ENCODE results near the gene ZER1. TPM values are rescaled to one million over a fixed set of nuclear protein-coding genes. Genes with fewer than 3 reads are reported as not detected.
"Not testable (repeated sequence)": the region's sequence is repeated elsewhere in the genome, so short reads cannot be mapped to it uniquely, and the experiment has no call there.

Gene ZER1
- total RNA-seq, 2 experiments from 2014 or later: 17.7 to 18.2 TPM

GRCh38 chr9:128702445-128702948, 69.2 kb downstream of the ZER1 start, which contains the start of gene PKN3:
TSS of gene PKN3 (plus strand) at chr9:128702503. CDS start at chr9:128702916, 413 bp downstream.
- H3K36me3 Mint-ChIP-seq: no peaks in the 10 kb centered on the region
- no peaks in the 10 kb centered on the region for H3K27me3 Mint-ChIP-seq
- peaks cover 12% of the 10 kb centered on the region for H3K4me1 Mint-ChIP-seq
- CTCF ChIA-PET: interaction anchor here (0.5 to 3.3 kb wide), 27 partner anchors 9 to 282 kb away, joined by 3 to 44 read pairs (median 4); partner anchors contain the start of genes CERCAM, DYNC2I2, ENDOG and KYAT1
- H3K4me3 Mint-ChIP-seq: peak within 1 kb of the TSS; percentile 75
- ATAC-seq: peak; percentile 93
- no peaks in the 10 kb centered on the region for H3K9me3 Mint-ChIP-seq (ENCODE audit: low read depth)
- H3K27ac Mint-ChIP-seq: peak within 1 kb of the TSS; percentile 59
- DNase-seq: peak; percentile 92

DNA sequence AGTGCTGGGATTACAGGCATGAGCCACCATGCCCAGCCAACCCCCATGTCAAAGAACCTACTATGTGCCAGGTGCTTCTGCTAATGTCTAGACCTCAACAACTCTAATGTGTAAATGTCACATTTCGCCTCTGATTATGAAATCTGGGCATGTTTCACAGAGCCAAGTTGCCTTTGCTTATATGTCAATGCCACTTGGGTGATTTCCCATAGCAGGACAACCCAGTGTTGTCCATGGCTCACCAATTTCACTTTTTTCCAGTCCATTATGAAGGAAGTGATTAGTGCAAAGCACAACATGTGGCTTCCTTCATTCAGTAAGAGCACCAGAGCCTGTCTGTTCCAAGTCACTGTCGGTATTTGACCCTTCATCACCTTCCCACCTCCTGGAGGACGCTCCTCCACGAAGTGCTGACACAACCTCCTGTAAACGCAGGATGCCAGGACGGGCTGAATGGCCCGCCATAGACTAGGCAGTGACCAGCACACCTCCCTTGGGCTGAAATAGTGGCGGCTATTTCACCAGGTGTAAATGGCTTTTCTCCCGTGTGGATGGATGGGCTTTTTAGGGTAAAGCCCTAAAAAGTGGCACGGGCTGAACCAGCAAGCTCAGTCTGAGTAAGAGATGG, 70.4 kb downstream of the ZER1 start:
- no peak for ATAC-seq
- CTCF ChIA-PET: interaction anchor here (0.7 to 3.3 kb wide), 8 partner anchors 10 to 263 kb away, joined by 3 to 44 read pairs (median 6); partner anchors contain the start of genes ENDOG, SET and ZDHHC12
- Mint-ChIP-seq H3K9me3 (ENCODE audit: low read depth) (no peaks in the 10 kb centered on the region), H3K36me3 (peaks cover 5% of the 10 kb centered on the region), H3K27me3 (no peaks in the 10 kb centered on the region), H3K4me1 (peaks cover 12% of the 10 kb centered on the region), H3K27ac (no peak overlapping the region), H3K4me3 (peak overlapping the region; percentile 42)
- no peak for DNase-seq

DNA sequence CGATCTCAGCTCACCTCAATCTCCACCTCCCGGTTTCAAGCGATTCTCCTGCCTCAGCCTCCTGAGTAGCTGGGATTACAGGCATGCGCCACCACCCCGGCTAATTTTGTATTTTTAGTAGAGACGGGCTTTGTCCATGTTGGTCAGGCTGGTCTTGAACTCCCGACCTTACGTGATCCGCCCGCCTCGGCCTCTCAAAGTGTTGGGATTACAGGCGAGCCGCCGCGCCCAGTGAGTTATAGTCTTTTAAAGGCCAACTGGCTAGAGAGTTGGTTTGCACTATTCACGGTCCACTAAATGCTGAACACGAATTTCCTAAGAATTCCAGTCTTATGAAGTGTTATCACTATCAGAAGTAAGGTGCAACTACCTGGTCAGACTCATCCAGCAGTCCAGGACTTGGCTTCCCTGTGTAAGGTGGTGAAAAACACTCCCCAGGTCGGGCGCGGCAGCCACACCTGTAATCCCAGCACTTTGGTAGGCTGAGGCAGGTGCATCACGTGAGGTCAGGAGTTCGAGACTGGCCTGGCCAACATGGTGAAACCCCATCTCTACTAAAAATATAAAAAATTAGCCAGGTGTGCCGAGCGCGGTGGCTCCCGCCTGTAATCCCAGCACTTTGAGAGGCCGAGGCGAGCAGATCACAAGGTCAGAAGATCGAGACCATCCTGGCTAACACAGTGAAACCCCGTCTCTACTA, 72.5 kb downstream of the ZER1 start:
- not testable (repeated sequence) for H3K4me3 Mint-ChIP-seq; DNase-seq; H3K9me3 Mint-ChIP-seq (ENCODE audit: low read depth); H3K27ac Mint-ChIP-seq; H3K27me3 Mint-ChIP-seq; ATAC-seq
- Mint-ChIP-seq H3K4me1 (peaks cover 14% of the 10 kb centered on the region), H3K36me3 (peaks cover 21% of the 10 kb centered on the region)
- CTCF ChIA-PET: interaction anchor here (1.4 to 3.3 kb wide), 2 partner anchors 8 to 15 kb away, joined by 4 to 44 read pairs; partner anchors contain the start of gene SET

DNA sequence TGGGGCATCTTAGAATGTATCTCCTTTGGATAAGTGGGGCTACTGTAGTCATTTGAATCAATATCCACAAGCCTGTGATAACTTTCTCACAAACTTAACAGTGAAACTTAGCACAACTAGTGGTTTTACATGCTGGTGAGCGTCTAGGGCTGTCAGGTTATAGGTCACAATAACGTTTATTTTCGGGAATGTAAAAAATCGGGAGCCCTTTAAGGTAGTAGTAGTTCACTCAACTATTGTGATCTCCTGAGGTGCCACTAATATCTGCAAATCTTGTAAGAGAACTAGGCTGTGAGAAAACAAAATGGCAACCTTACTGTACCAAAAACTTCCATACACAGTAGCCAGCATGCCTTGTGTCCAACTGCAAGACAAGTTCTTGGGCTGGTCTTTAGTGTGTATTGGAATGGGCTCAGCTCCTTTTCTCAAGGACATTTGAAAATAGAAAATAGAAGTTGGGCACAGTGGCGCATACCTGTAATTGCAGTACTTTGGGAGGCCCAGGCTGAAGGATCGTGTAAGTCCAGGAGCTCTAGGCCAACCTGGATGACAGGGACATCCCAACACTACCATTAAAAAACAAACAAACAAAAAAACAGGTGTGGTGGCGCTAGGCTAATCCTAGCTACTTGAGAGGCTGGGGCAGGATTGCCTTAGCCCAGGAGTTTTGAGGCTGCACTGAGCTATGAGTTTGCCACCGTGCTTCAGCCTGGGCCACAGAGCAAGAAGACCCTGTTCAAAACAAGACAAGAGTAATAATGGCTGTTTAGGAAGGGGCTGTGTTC, 74.6 kb downstream of the ZER1 start:
- Mint-ChIP-seq H3K4me3 (no peak overlapping the region), H3K27ac (no peak overlapping the region), H3K9me3 (ENCODE audit: low read depth) (no peaks in the 10 kb centered on the region), H3K4me1 (peaks cover 23% of the 10 kb centered on the region), H3K36me3 (peaks cover 36% of the 10 kb centered on the region), H3K27me3 (no peaks in the 10 kb centered on the region)
- CTCF ChIA-PET: interaction anchor here (0.7 to 2.4 kb wide), 2 partner anchors 12 to 165 kb away, joined by 4 to 5 read pairs; no protein-coding TSS in a partner anchor
- DNase-seq (no peak), ATAC-seq (no peak)

GRCh38 chr9:128694344-128694743, 77.4 kb downstream of the ZER1 start:
- ATAC-seq: no peak
- peaks cover 50% of the 10 kb centered on the region for H3K36me3 Mint-ChIP-seq
- no peak for DNase-seq
- H3K27me3 Mint-ChIP-seq: no peaks in the 10 kb centered on the region
- CTCF ChIA-PET: no interaction called here
- no peak overlapping the region for H3K4me3 Mint-ChIP-seq
- no peaks in the 10 kb centered on the region for H3K9me3 Mint-ChIP-seq (ENCODE audit: low read depth)
- H3K4me1 Mint-ChIP-seq: peaks cover 26% of the 10 kb centered on the region
- H3K27ac Mint-ChIP-seq: no peak overlapping the region

- CTCF ChIA-PET: interaction anchor here (2.0 to 5.5 kb wide), 2 partner anchors 7 to 10 kb away, joined by 4 to 44 read pairs; partner anchors contain the start of gene PKN3
- H3K4me3 Mint-ChIP-seq; H3K27me3 Mint-ChIP-seq; H3K9me3 Mint-ChIP-seq (ENCODE audit: low read depth); ATAC-seq; DNase-seq; H3K27ac Mint-ChIP-seq: not testable (repeated sequence)
- Mint-ChIP-seq H3K36me3 (peaks cover 50% of the 10 kb centered on the region), H3K4me1 (peaks cover 26% of the 10 kb centered on the region)
These were observed 78.0 kb downstream of the ZER1 start for GRCh38 chr9:128693738-128694137.

GRCh38 chr9:128690684-128691034, 81.1 kb downstream of the ZER1 start:
- Mint-ChIP-seq H3K4me1 (peaks cover 55% of the 10 kb centered on the region), H3K4me3 (peak overlapping the region; percentile 97), H3K27me3 (no peaks in the 10 kb centered on the region), H3K36me3 (peaks cover 38% of the 10 kb centered on the region), H3K27ac (peak overlapping the region; percentile 94), H3K9me3 (ENCODE audit: low read depth) (no peaks in the 10 kb centered on the region)
- CTCF ChIA-PET: interaction anchor here (0.8 to 5.5 kb wide), 4 partner anchors 10 to 128 kb away, joined by 3 to 44 read pairs (median 3); partner anchors contain the start of genes ENDOG and PKN3
- DNase-seq (no peak), ATAC-seq (no peak)

GRCh38 chr9:128689820-128690683, 81.7 kb downstream of the ZER1 start:
- H3K36me3 Mint-ChIP-seq: peaks cover 35% of the 10 kb centered on the region

GRCh38 chr9:128689293-128689774, 82.4 kb downstream of the ZER1 start:
- peak; percentile 69 for DNase-seq
- H3K9me3 Mint-ChIP-seq (ENCODE audit: low read depth): no peaks in the 10 kb centered on the region
- ATAC-seq: no peak
- peak overlapping the region; percentile 46 for H3K4me3 Mint-ChIP-seq
- peaks cover 67% of the 10 kb centered on the region for H3K4me1 Mint-ChIP-seq
- H3K27me3 Mint-ChIP-seq: no peaks in the 10 kb centered on the region
- CTCF ChIA-PET: interaction anchor here (1.3 to 5.5 kb wide), 4 partner anchors 11 to 129 kb away, joined by 3 to 44 read pairs (median 4); partner anchors contain the start of genes ENDOG and PKN3
- peaks cover 29% of the 10 kb centered on the region for H3K36me3 Mint-ChIP-seq
- H3K27ac Mint-ChIP-seq: no peak overlapping the region

More at GRCh38 chr9:128689820-128690683, 81.7 kb downstream of the ZER1 start:
- Mint-ChIP-seq H3K27ac (peak overlapping the region; percentile 94), H3K4me3 (peak overlapping the region; percentile 97), H3K4me1 (peaks cover 61% of the 10 kb centered on the region), H3K9me3 (ENCODE audit: low read depth) (no peaks in the 10 kb centered on the region), H3K27me3 (no peaks in the 10 kb centered on the region)
- DNase-seq (peak; percentile 57), ATAC-seq (no peak)
- CTCF ChIA-PET: interaction anchor here (1.2 to 5.5 kb wide), 4 partner anchors 11 to 128 kb away, joined by 3 to 44 read pairs (median 4); partner anchors contain the start of genes ENDOG and PKN3

DNA sequence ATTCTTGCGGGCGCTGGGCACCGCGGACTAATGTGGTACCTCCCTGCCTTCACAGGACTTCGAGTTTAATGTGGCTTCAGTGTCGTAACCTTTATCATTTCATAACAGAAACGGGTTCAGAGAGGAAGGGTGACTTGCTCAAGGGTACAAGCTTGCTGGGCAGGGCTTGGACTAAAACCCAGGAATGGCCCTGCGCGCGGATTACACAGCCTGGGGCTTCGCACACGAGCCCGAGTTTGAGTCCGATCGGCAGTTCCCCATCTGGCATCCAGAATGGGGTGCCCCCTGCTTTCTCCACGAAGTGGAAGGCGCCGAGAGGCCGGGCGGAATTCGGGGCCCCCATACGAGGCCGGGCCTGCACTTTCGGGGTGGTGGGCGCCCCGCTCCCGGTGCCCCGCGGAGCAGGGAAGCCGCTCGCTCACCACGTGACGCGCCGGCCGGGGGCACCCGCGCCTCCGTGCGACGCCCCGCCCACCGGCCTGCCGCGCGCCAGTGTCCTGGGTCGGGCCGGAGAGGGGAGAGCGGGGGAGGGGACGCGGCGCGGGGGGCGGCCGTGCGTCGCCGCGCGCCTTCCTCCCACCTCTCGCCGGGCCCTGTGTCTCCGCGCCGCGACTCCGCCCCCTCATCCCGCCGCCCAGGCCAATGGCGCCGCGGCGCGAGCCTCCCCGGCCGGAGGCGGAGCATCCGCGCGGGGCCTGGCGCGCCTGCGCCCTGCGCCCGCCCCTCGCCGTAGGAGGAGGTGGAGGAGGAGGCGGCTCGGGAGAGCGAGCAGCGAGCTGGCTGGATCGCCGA, 83.0 kb downstream of the ZER1 start, which contains the start of gene SET:
TSS of gene SET (plus strand) at position 722 of the 792 bp plus-strand sequence. CDS start 361 bp downstream, outside the sequence.
- Mint-ChIP-seq H3K36me3 (peaks cover 29% of the 10 kb centered on the region), H3K4me3 (peak within 1 kb of the TSS; percentile 97), H3K4me1 (peaks cover 67% of the 10 kb centered on the region), H3K27ac (peak within 1 kb of the TSS; percentile 99), H3K27me3 (no peaks in the 10 kb centered on the region), H3K9me3 (ENCODE audit: low read depth) (no peaks in the 10 kb centered on the region)
- DNase-seq: peak; percentile 95
- CTCF ChIA-PET: interaction anchor here (1.2 to 5.5 kb wide), 5 partner anchors 11 to 130 kb away, joined by 3 to 44 read pairs (median 3); partner anchors contain the start of genes ENDOG and PKN3
- peak; percentile 83 for ATAC-seq

- peak overlapping the region; percentile 99 for H3K27ac Mint-ChIP-seq
- no peak for ATAC-seq
- H3K27me3 Mint-ChIP-seq: no peaks in the 10 kb centered on the region
- H3K4me3 Mint-ChIP-seq: no peak overlapping the region
- no peaks in the 10 kb centered on the region for H3K9me3 Mint-ChIP-seq (ENCODE audit: low read depth)
- peaks cover 21% of the 10 kb centered on the region for H3K36me3 Mint-ChIP-seq
- peaks cover 63% of the 10 kb centered on the region for H3K4me1 Mint-ChIP-seq
- no peak for DNase-seq
- CTCF ChIA-PET: interaction anchor here (1.6 kb wide), 1 partner anchor 15 kb away, joined by 5 read pairs; the partner anchor contains the start of gene PKN3
These were observed 84.3 kb downstream of the ZER1 start for GRCh38 chr9:128687453-128687852.
